Astrocyte of the hippocampus (primary cell): ENCODE measurements around the gene BAIAP2.

Experiments
- DNase-seq: peaks from one replicate; pipeline ENCODE4 v3.0.0; 2011; ENCODE audit warnings: low read depth, low spot score

The BAIAP2 gene

GRCh38 chr17:81158688-81159590 lies 124.0 kb downstream of the BAIAP2 start:
- no peak for DNase-seq

GRCh38 chr17:81159611-81160265 lies 124.8 kb downstream of the BAIAP2 start:
- DNase-seq, result no peak

GRCh38 chr17:81160306-81160705 lies 125.4 kb downstream of the BAIAP2 start:
- DNase-seq, result no peak

- no peak for DNase-seq
Observed at GRCh38 chr17:81160747-81161453, 125.9 kb downstream of the BAIAP2 start.

GRCh38 chr17:81161536-81161935 lies 126.6 kb downstream of the BAIAP2 start:
- DNase-seq, result no peak

GRCh38 chr17:81161972-81162371 lies 127.0 kb downstream of the BAIAP2 start:
- no peak for DNase-seq

- no peak for DNase-seq
Observed at GRCh38 chr17:81162491-81162890, 127.5 kb downstream of the BAIAP2 start.

- DNase-seq, result no peak
Observed at GRCh38 chr17:81163051-81163695, 128.2 kb downstream of the BAIAP2 start.

GRCh38 chr17:81163703-81164370 lies 128.9 kb downstream of the BAIAP2 start:
- no peak for DNase-seq

GRCh38 chr17:81164371-81165245 lies 129.7 kb downstream of the BAIAP2 start:
- no peak for DNase-seq

GRCh38 chr17:81165246-81166032 lies 130.5 kb downstream of the BAIAP2 start, which contains the start of gene PVALEF:
Gene PVALEF, plus strand, starts transcription at chr17:81165507. Its CDS starts 15,720 bp downstream, at chr17:81181227.
- DNase-seq, result peak; percentile 28

GRCh38 chr17:81166033-81166492 lies 131.1 kb downstream of the BAIAP2 start, which contains the start of gene AATK:
Gene AATK, minus strand, starts transcription at chr17:81166221. Its CDS starts 229 bp downstream, at chr17:81165992.
- DNase-seq, result no peak
